ENCODE data around the gene ACADVL.

GRCh38 chr17:7222093-7222971 is 2.6 kb downstream of the ACADVL start:
- TF ChIP-seq CTCF (IDR thresholded peaks at IDR 0.05) (no peak), POLR2A (IDR thresholded peaks at IDR 0.05) (no peak)
